Type B pancreatic cell (in vitro differentiated cells): ENCODE data around the gene MEF2C. TPM values are rescaled to one million over a fixed set of nuclear protein-coding genes. Genes with fewer than 3 reads are reported as not detected.
A peak's percentile ranks its signal among the peaks of the same experiment; 100 is the strongest.

Source experiments
- DNase-seq: peaks from one replicate; pipeline ENCODE4 v3.0.0; 2021; ENCODE audit warnings: mixed read lengths; ENCODE audit not compliant: unreplicated experiment; ENCODE audit errors: extremely low spot score
- H3K27ac Mint-ChIP-seq: 2 replicates; pipeline ENCODE4 v1.8.0; 2021; ENCODE audit warnings: mild to moderate bottlenecking, mixed read lengths
- H3K27me3 Mint-ChIP-seq: 2 replicates; pipeline ENCODE4 v1.8.0; 2021; ENCODE audit warnings: mixed read lengths
- H3K36me3 Mint-ChIP-seq: 2 replicates; pipeline ENCODE4 v1.8.0; 2021; ENCODE audit warnings: mixed read lengths
- H3K4me1 Mint-ChIP-seq: one replicate; pipeline ENCODE4 v1.8.0; 2021; ENCODE audit warnings: mixed read lengths; ENCODE audit not compliant: unreplicated experiment
- H3K4me3 Mint-ChIP-seq: 2 replicates; pipeline ENCODE4 v1.8.0; 2021; ENCODE audit warnings: mild to moderate bottlenecking, mixed read lengths
- H3K9me3 Mint-ChIP-seq: 2 replicates; pipeline ENCODE4 v1.8.0; 2021; ENCODE audit warnings: mixed read lengths
- CTCF ChIP-seq: fragments of 200-600 bp; sonication (generic); conservative IDR thresholded peaks from 2 replicates; pipeline ENCODE4 v1.5.0; 2021; ENCODE audit warnings: antibody characterized with exemption, mild to moderate bottlenecking
- total RNA-seq: library from RNA; stranded (reverse); gene quantifications from 2 replicates; pipeline ENCODE4 v1.2.1, GENCODE V29; 2021; ENCODE audit warnings: low replicate concordance

MEF2C gene
- total RNA-seq, 1 donor from 2014 or later: 12.0 TPM

DNA sequence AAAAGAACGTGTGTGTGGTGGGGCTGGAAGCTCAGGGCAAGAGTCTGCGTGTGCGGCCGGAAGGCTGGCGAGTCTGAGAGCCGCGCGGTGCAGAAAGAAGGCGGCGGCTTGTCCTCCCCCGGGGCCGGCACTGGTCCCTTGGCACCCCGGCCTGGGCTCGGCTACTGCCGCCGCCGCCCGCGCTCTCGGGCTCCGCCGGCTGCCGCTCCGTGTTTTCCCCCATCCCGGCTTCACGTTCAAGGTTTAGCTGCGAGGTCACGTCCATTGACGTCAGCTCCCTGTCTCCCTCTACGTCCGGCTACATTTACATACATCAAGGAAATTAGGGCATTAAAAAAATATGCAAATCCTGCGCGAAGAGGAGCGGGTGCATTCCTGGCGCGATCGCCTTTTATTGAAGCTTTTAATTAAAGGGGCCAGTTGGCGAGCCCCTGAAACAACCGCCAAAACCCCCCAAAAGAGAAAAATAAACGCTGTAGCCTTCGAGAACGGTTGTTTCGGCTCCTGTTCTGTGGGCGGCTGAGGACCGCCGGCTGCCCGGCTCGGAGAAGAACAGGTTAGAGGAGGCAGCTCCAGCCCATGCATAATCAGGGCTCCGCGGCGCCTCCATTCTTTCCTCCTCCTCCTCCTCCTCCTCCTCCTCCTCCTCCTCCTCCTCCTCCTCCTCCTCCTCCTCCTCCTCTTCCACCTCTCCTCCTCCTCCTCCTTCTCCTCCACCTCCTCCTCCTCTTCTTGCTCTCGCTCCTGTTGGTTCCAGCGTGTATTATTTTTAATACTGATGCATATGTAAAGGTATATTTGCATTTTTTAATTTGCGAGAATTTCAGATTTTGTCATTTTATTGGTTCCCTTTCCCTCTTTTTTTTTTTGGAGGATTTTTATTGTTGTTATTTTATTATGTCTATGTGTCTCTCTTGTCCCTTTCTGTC is 207.0 kb downstream of the MEF2C start:
- Mint-ChIP-seq H3K4me1 (peaks cover 11% of the 10 kb centered on the region), H3K4me3 (peak overlapping the region; percentile 87), H3K9me3 (no peaks in the 10 kb centered on the region), H3K27me3 (peaks cover 97% of the 10 kb centered on the region), H3K36me3 (no peaks in the 10 kb centered on the region), H3K27ac (peak overlapping the region; percentile 66)
- TF ChIP-seq CTCF: no peak
- no peak for DNase-seq

DNA sequence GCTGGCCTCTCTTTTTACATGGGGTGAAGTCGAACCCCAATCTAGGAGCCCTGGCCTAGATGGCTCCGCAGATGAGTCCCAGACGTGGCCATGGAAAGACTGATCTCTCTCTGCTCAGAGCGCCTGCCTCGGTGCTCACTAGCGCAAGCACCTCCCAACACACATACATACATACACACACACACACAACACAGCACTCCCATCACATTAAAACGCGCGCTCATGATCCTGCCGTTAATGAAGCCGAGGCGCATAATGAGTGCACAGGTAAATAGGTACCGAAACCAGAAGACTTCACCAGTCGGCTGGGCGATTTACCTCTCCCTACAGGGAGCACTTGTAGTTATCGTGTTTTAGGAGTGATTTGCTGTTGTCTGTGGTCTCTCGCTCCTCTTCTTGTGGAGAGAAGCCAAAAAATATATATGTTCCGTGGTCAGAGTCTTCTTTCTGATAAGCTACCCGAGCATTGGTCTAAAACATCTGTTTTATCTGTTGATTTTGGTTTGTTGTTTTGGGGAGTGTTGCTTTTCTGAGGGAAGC is 207.7 kb downstream of the MEF2C start:
- Mint-ChIP-seq H3K4me1 (peaks cover 11% of the 10 kb centered on the region), H3K36me3 (no peaks in the 10 kb centered on the region), H3K27me3 (peaks cover 98% of the 10 kb centered on the region), H3K9me3 (no peaks in the 10 kb centered on the region), H3K4me3 (peak overlapping the region; percentile 87), H3K27ac (peak overlapping the region; percentile 66)
- no peak for DNase-seq
- TF ChIP-seq CTCF: no peak

DNA sequence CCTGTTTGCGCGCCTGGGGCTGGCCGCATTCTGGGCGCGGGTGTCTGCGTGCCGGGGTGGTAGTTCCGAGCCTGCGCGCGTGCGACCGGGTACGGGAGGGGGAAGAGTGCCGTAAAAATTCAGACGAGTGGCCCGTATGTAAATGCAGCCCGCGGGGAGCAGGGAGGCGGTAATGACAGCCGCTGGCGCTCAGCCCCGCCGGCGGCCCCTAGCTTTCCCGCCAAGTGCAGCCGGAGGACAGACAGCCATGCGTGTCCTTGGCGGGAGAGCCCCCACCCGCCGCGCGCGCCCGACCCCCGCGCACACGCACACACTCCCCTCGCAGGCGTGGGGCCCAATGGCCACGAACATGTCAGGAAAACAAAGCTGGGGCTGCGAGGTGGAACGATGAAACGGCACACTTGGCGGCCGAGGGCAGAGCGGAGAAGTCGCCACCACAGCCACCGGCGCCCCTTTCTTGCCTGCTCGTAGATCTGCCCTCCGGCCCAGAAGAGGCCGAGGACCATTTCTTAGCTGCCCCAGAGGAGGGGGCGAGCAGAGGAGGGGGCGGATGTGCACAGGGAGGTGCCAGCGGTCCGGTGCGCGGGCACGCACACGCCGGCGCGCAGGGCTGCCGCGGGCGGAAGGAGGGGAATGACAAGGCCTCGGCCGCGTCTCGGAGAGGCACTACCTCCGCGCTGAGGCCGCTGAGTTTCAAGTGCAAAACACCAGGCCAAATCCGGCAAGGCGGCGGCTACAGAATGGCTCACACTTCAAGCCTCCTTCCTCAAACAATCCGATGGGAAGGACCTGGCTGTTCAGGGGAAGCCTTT is 208.4 kb downstream of the MEF2C start:
- no peaks in the 10 kb centered on the region for H3K36me3 Mint-ChIP-seq
- peaks cover 98% of the 10 kb centered on the region for H3K27me3 Mint-ChIP-seq
- no peak for TF ChIP-seq CTCF
- no peak for DNase-seq
- peaks cover 11% of the 10 kb centered on the region for H3K4me1 Mint-ChIP-seq
- H3K4me3 Mint-ChIP-seq: peak overlapping the region; percentile 87
- H3K27ac Mint-ChIP-seq: peak overlapping the region; percentile 66
- no peaks in the 10 kb centered on the region for H3K9me3 Mint-ChIP-seq

- H3K27ac Mint-ChIP-seq: no peak overlapping the region
- H3K27me3 Mint-ChIP-seq: peaks cover 98% of the 10 kb centered on the region
- H3K4me3 Mint-ChIP-seq: peak overlapping the region; percentile 87
- no peaks in the 10 kb centered on the region for H3K9me3 Mint-ChIP-seq
- no peaks in the 10 kb centered on the region for H3K36me3 Mint-ChIP-seq
- no peak for TF ChIP-seq CTCF
- peaks cover 11% of the 10 kb centered on the region for H3K4me1 Mint-ChIP-seq
- no peak for DNase-seq
Measured at GRCh38 chr5:88673253-88674105, 209.5 kb downstream of the MEF2C start.
